CD8-positive, alpha-beta memory T cell (primary cell): ENCODE data around the gene LDAF1. TPM values are rescaled to one million over a fixed set of nuclear protein-coding genes. Genes with fewer than 3 reads are reported as not detected.

Experiments used
- CTCF ChIA-PET: fragments of 350-600 bp; sonication (Branson Sonifier 250); formaldehyde crosslinking; loops from one replicate; lab custom pipeline; 2021; ENCODE audit warnings: antibody characterized with exemption; lab: Charles Lee
- POLR2A ChIA-PET: fragments of 350-600 bp; sonication (Branson Sonifier 250); formaldehyde crosslinking; loops from one replicate; lab custom pipeline; 2021; ENCODE audit warnings: antibody characterized with exemption; lab: Charles Lee
- DNase-seq, 5 donors: peaks; one replicate each; pipeline versions ENCODE4 v3.0.0 to v3.0.0-alpha.2; 2020 to 2022; ENCODE audit warnings: mixed read lengths in 1 of 5
- H3K27ac ChIP-seq: one replicate; pipeline ENCODE4 v1.7.0; 2013; ENCODE audit warnings: low read depth, mild to moderate bottlenecking, low read length, moderate library complexity
- H3K27me3 ChIP-seq: 2 replicates; pipeline ENCODE4 v1.7.0; 2013; ENCODE audit warnings: low read length, mild to moderate bottlenecking; ENCODE audit not compliant: insufficient read depth, poor library complexity, severe bottlenecking
- H3K36me3 ChIP-seq: 2 replicates; pipeline ENCODE4 v1.7.0; 2013; ENCODE audit warnings: mild to moderate bottlenecking, low read length, moderate library complexity; ENCODE audit not compliant: insufficient read depth
- H3K4me1 ChIP-seq: 2 replicates; pipeline ENCODE4 v1.7.0; 2013; ENCODE audit warnings: mild to moderate bottlenecking, low read length, moderate library complexity; ENCODE audit not compliant: insufficient read depth
- H3K4me3 ChIP-seq: 2 replicates; pipeline ENCODE4 v1.7.0; 2013; ENCODE audit warnings: mild to moderate bottlenecking, low read length
- H3K9me3 ChIP-seq: 2 replicates; pipeline ENCODE4 v1.7.0; 2013; ENCODE audit warnings: mild to moderate bottlenecking, low read length
- H3K27ac Mint-ChIP-seq, 8 donors: one replicate each; pipeline ENCODE4 v1.8.0; 2020 to 2021; ENCODE audit warnings: mixed read lengths in 8 of 8, mild to moderate bottlenecking in 6 of 8, inconsistent platforms in 3 of 8, moderate library complexity in 3 of 8
- H3K27me3 Mint-ChIP-seq, 2 donors: one replicate each; pipeline ENCODE4 v1.8.0; 2020 to 2021; ENCODE audit warnings: mixed read lengths in 2 of 2, mild to moderate bottlenecking in 1 of 2, moderate library complexity in 1 of 2
- H3K36me3 Mint-ChIP-seq, 3 donors: one replicate each; pipeline ENCODE4 v1.8.0; 2020 to 2021; ENCODE audit warnings: mixed read lengths in 3 of 3, inconsistent platforms in 1 of 3, mild to moderate bottlenecking in 1 of 3
- H3K4me1 Mint-ChIP-seq, 3 donors: one replicate each; pipeline ENCODE4 v1.8.0; 2020 to 2021; ENCODE audit warnings: mixed read lengths in 3 of 3, inconsistent platforms in 1 of 3, mild to moderate bottlenecking in 1 of 3
- H3K4me3 Mint-ChIP-seq, 7 donors: one replicate each; pipeline ENCODE4 v1.8.0; 2020 to 2021; ENCODE audit warnings: mixed read lengths in 7 of 7, mild to moderate bottlenecking in 6 of 7, moderate library complexity in 4 of 7, inconsistent platforms in 2 of 7
- H3K9me3 Mint-ChIP-seq, 5 donors: one replicate each; pipeline ENCODE4 v1.8.0; 2020 to 2022; ENCODE audit warnings: mixed read lengths in 5 of 5, mild to moderate bottlenecking in 3 of 5, moderate library complexity in 2 of 5, inconsistent platforms in 1 of 5
- polyA plus RNA-seq: library from polyadenylated mRNA; unstranded; fragments of 300-500 nt; fragmentation: Illumina TruSeq; gene quantifications from one replicate; pipeline ENCODE4 v1.2.3, GENCODE V29; 2021
- total RNA-seq, 2 experiments: library from RNA; stranded (reverse); gene quantifications; one replicate each; pipeline ENCODE4 v1.2.3, GENCODE V29; 2021

LDAF1 gene
- total and polyA plus RNA-seq, 3 experiments from 2014 or later, result 8.8 to 16.0 (median 9.5) TPM

DNA sequence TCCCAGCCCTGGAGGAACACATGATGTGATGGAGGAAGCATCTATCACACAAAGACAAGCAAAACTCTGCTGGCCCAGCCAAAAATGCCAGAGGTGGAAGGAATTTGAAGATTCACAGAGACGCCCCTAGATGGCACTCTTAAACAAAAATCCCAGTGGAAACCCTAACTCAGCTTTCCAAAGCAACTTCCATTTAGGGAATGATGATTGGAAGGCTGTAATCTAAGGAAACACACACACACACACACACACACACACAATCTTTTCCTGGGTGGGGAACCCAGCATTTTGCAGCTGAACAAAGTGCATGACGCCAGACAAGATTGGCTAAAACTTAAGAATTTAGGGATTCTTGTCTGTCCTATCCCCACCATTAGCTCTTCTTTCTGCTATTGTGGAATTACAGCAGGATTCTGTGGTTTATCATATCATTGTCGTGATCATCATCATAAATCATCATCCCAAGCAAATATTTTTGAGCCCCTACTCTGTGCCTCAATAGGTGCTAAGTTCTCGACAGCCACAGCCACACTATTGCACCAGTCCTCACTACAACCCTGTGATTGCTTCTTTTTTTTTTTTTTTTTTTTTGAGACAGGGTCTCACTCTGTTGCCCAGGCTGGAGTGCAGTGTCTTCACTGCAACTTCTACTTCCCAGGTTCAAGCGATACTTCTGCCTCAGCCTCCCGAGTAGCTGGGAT, 1.6 kb upstream of the LDAF1 start:
- no peak overlapping the region for H3K27ac Mint-ChIP-seq
- peaks cover 19% of the 10 kb centered on the region for H3K4me1 ChIP-seq
- ChIA-PET CTCF (interaction anchor here (0.7 to 1.1 kb wide), 5 partner anchors 9 to 380 kb away, joined by 3 to 4 read pairs (median 3); no protein-coding TSS in a partner anchor), POLR2A (no interaction called here)
- peak overlapping the region in 5 of 7 donors; percentile 3 to 92 (median 24) for H3K4me3 Mint-ChIP-seq
- H3K27ac ChIP-seq, result no peak overlapping the region
- H3K4me3 ChIP-seq, result no peak overlapping the region
- H3K27me3 ChIP-seq, result no peaks in the 10 kb centered on the region
- no peaks in the 10 kb centered on the region for H3K9me3 Mint-ChIP-seq
- H3K9me3 ChIP-seq, result no peaks in the 10 kb centered on the region
- no peak for DNase-seq
- H3K36me3 Mint-ChIP-seq, result peaks cover 0 to 6% (median 0%) of the 10 kb centered on the region in 3 donors
- H3K27me3 Mint-ChIP-seq, result no peaks in the 10 kb centered on the region
- H3K4me1 Mint-ChIP-seq, result peaks cover 19 to 39% (median 27%) of the 10 kb centered on the region in 3 donors
- H3K36me3 ChIP-seq, result no peaks in the 10 kb centered on the region

GRCh38 chr16:21157632-21158031, 842 bp upstream of the LDAF1 start:
- no peaks in the 10 kb centered on the region for H3K9me3 Mint-ChIP-seq
- H3K4me3 Mint-ChIP-seq, result peak overlapping the region; percentile 87 to 96 (median 92)
- Histone ChIP-seq H3K9me3 (no peaks in the 10 kb centered on the region), H3K4me3 (no peak overlapping the region), H3K36me3 (no peaks in the 10 kb centered on the region), H3K27me3 (no peaks in the 10 kb centered on the region), H3K4me1 (peaks cover 19% of the 10 kb centered on the region), H3K27ac (no peak overlapping the region)
- POLR2A ChIA-PET, result no interaction called here
- no peaks in the 10 kb centered on the region for H3K27me3 Mint-ChIP-seq
- DNase-seq, result no peak
- H3K4me1 Mint-ChIP-seq, result peaks cover 20 to 42% (median 32%) of the 10 kb centered on the region in 3 donors
- CTCF ChIA-PET, result interaction anchor here (0.7 to 1.1 kb wide), 2 partner anchors 9 to 381 kb away, joined by 3 read pairs; no protein-coding TSS in a partner anchor
- peak overlapping the region in 7 of 8 donors; percentile 58 to 95 (median 74) for H3K27ac Mint-ChIP-seq
- peaks cover 0 to 9% (median 0%) of the 10 kb centered on the region in 3 donors for H3K36me3 Mint-ChIP-seq

GRCh38 chr16:21159281-21159951, 942 bp downstream of the LDAF1 start:
- Histone ChIP-seq H3K4me1 (peaks cover 19% of the 10 kb centered on the region), H3K27ac (peak overlapping the region; percentile 41), H3K4me3 (peak overlapping the region; percentile 88), H3K27me3 (no peaks in the 10 kb centered on the region), H3K36me3 (no peaks in the 10 kb centered on the region), H3K9me3 (no peaks in the 10 kb centered on the region)
- peak in 3 of 5 donors; percentile 3 to 48 (median 19) for DNase-seq
- Mint-ChIP-seq H3K36me3 (peaks cover 0 to 21% (median 4%) of the 10 kb centered on the region in 3 donors), H3K9me3 (no peaks in the 10 kb centered on the region), H3K27me3 (no peaks in the 10 kb centered on the region), H3K4me3 (peak overlapping the region; percentile 87 to 96 (median 92)), H3K27ac (peak overlapping the region; percentile 58 to 89 (median 83)), H3K4me1 (peaks cover 20 to 47% (median 37%) of the 10 kb centered on the region in 3 donors)
- POLR2A ChIA-PET, result interaction anchor here (0.5 kb wide), 1 partner anchor 397 kb away, joined by 6 read pairs; no protein-coding TSS in a partner anchor
- CTCF ChIA-PET, result interaction anchor here (1.1 to 1.4 kb wide), 3 partner anchors 29 to 368 kb away, joined by 3 read pairs; no protein-coding TSS in a partner anchor

- H3K4me3 Mint-ChIP-seq, result peak overlapping the region in 3 of 7 donors; percentile 3 to 92 (median 63)
- DNase-seq, result no peak
- CTCF ChIA-PET, result interaction anchor here (1.1 kb wide), 1 partner anchor 28 kb away, joined by 3 read pairs; no protein-coding TSS in a partner anchor
These were observed 1.8 kb downstream of the LDAF1 start for GRCh38 chr16:21160276-21160675.

GRCh38 chr16:21161211-21161610, 2.7 kb downstream of the LDAF1 start:
- Mint-ChIP-seq H3K4me3 (peak overlapping the region in 1 of 7 donors; percentile 3), H3K27me3 (no peaks in the 10 kb centered on the region), H3K4me1 (peaks cover 20 to 50% (median 37%) of the 10 kb centered on the region in 3 donors), H3K27ac (no peak overlapping the region), H3K36me3 (peaks cover 0 to 31% (median 10%) of the 10 kb centered on the region in 3 donors), H3K9me3 (no peaks in the 10 kb centered on the region)
- peaks cover 19% of the 10 kb centered on the region for H3K4me1 ChIP-seq
- no peaks in the 10 kb centered on the region for H3K27me3 ChIP-seq
- no peak overlapping the region for H3K27ac ChIP-seq
- DNase-seq, result no peak
- no peaks in the 10 kb centered on the region for H3K9me3 ChIP-seq
- ChIA-PET CTCF (no interaction called here), POLR2A (interaction anchor here (0.6 kb wide), 1 partner anchor 51 kb away, joined by 4 read pairs; no protein-coding TSS in a partner anchor)
- no peaks in the 10 kb centered on the region for H3K36me3 ChIP-seq
- no peak overlapping the region for H3K4me3 ChIP-seq

More at GRCh38 chr16:21160276-21160675, 1.8 kb downstream of the LDAF1 start:
- Mint-ChIP-seq H3K9me3 (no peaks in the 10 kb centered on the region), H3K4me1 (peaks cover 20 to 50% (median 37%) of the 10 kb centered on the region in 3 donors), H3K27ac (peak overlapping the region in 2 of 8 donors; percentile 27 to 38), H3K36me3 (peaks cover 0 to 28% (median 10%) of the 10 kb centered on the region in 3 donors), H3K27me3 (no peaks in the 10 kb centered on the region)
- H3K27me3 ChIP-seq, result no peaks in the 10 kb centered on the region
- no peak overlapping the region for H3K27ac ChIP-seq
- POLR2A ChIA-PET, result no interaction called here
- no peaks in the 10 kb centered on the region for H3K9me3 ChIP-seq
- no peaks in the 10 kb centered on the region for H3K36me3 ChIP-seq
- no peak overlapping the region for H3K4me3 ChIP-seq
- H3K4me1 ChIP-seq, result peaks cover 19% of the 10 kb centered on the region

- Mint-ChIP-seq H3K36me3 (peaks cover 0 to 40% (median 13%) of the 10 kb centered on the region in 3 donors), H3K4me1 (peaks cover 19 to 40% (median 38%) of the 10 kb centered on the region in 3 donors), H3K27ac (peak overlapping the region in 1 of 8 donors; percentile 15), H3K27me3 (no peaks in the 10 kb centered on the region), H3K4me3 (no peak overlapping the region), H3K9me3 (no peaks in the 10 kb centered on the region)
- Histone ChIP-seq H3K4me1 (peaks cover 17% of the 10 kb centered on the region), H3K27me3 (no peaks in the 10 kb centered on the region), H3K27ac (no peak overlapping the region), H3K9me3 (no peaks in the 10 kb centered on the region), H3K4me3 (no peak overlapping the region), H3K36me3 (no peaks in the 10 kb centered on the region)
- ChIA-PET POLR2A (no interaction called here), CTCF (interaction anchor here (1.4 kb wide), 1 partner anchor 8 kb away, joined by 4 read pairs; no protein-coding TSS in a partner anchor)
- no peak for DNase-seq
These were observed 4.2 kb downstream of the LDAF1 start for GRCh38 chr16:21162661-21163151.

- H3K27me3 ChIP-seq, result no peaks in the 10 kb centered on the region
- H3K27me3 Mint-ChIP-seq, result no peaks in the 10 kb centered on the region
- no peaks in the 10 kb centered on the region for H3K9me3 ChIP-seq
- peaks cover 11% of the 10 kb centered on the region for H3K4me1 ChIP-seq
- peaks cover 0 to 40% (median 13%) of the 10 kb centered on the region in 3 donors for H3K36me3 Mint-ChIP-seq
- no peak overlapping the region for H3K4me3 ChIP-seq
- peak overlapping the region in 1 of 8 donors; percentile 47 for H3K27ac Mint-ChIP-seq
- H3K4me1 Mint-ChIP-seq, result peaks cover 14 to 32% (median 31%) of the 10 kb centered on the region in 3 donors
- POLR2A ChIA-PET, result no interaction called here
- CTCF ChIA-PET, result interaction anchor here (1.4 kb wide), 1 partner anchor 9 kb away, joined by 4 read pairs; no protein-coding TSS in a partner anchor
- H3K4me3 Mint-ChIP-seq, result no peak overlapping the region
- no peaks in the 10 kb centered on the region for H3K9me3 Mint-ChIP-seq
- no peaks in the 10 kb centered on the region for H3K36me3 ChIP-seq
- no peak for DNase-seq
- no peak overlapping the region for H3K27ac ChIP-seq
These were observed 5.1 kb downstream of the LDAF1 start for GRCh38 chr16:21163576-21163975.
